Measurements from ENCODE around the gene SCYL2.

- TF ChIP-seq CTCF (IDR thresholded peaks at IDR 0.05) = no peak
- no peak for TF ChIP-seq EP300 (IDR thresholded peaks at IDR 0.05)
Measured at GRCh38 chr12:100248886-100249285, 18.1 kb upstream of the SCYL2 start.

Data from esophagus muscularis mucosa (tissue), 3 donors.